Activated CD8-positive, alpha-beta memory T cell treated with anti-CD3 and anti-CD28 coated beads for 1 hour (primary cell): ENCODE results near the gene IFI6.

Source experiments
- DNase-seq, 2 donors: peaks; one replicate each; pipeline ENCODE4 v3.0.0-alpha.2; 2020; ENCODE audit warnings: low read depth in 1 of 2; ENCODE audit errors: extremely low read depth in 1 of 2

IFI6 gene

DNA sequence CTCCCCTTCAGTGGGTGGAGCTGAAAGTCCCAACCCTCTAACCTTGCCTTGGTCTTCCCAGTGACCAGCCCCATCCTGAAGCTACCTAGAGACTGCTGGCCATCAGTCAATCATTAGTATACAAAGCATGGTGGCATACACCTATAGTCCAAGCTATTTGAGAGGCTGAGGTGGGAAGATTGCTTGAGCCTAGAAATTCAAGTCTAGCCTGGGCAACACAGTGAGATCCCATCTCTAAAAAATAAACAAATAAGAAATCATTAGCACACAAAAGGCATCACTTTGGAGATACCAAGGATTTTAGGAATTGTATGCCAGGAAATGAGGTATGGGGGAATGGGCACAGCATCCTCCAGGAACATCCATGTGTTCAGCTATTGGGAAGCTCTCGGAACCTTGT is 4.4 kb upstream of the IFI6 start:
- DNase-seq: no peak

DNA sequence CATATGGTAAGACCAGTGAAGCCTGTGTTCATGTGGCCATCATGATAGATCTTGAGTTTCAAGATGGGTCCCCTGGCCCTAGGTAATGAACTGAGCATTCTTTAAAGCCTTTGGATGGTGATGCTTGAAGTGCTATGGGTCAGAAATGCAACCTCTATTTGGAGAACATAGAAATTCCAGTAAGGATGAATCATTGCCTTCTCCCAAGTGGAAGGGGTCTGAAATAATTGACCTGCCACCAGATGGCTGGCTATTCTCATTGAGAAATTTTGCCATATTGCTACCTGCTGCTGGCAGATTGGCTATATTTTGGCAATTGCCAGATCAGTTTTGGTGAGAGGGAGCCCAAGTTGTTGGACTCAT is 739 bp upstream of the IFI6 start:
- DNase-seq: no peak

DNA sequence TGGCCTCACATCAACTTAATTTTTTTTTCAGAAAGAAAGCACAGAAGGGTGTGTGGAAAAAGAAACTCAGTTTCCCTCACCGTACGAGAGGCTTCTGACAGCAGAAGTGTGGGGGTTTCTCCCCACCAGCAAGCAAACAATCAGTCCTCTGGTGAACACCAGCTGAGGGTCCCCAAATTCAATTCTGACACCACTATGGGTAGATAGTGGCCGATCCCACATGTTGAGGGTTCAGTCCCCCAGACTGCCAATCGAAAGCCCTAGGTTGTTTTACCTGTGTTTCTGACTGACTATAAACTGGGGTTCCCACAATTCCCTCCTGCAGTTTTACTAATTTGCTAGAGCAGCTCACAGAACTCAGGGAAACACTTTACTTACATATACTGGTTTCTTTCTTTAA is 2.1 kb downstream of the IFI6 start:
- DNase-seq: no peak

GRCh38 chr1:27668808-27669723 is 2.9 kb downstream of the IFI6 start:
- DNase-seq: peak; percentile 59 to 79

DNA sequence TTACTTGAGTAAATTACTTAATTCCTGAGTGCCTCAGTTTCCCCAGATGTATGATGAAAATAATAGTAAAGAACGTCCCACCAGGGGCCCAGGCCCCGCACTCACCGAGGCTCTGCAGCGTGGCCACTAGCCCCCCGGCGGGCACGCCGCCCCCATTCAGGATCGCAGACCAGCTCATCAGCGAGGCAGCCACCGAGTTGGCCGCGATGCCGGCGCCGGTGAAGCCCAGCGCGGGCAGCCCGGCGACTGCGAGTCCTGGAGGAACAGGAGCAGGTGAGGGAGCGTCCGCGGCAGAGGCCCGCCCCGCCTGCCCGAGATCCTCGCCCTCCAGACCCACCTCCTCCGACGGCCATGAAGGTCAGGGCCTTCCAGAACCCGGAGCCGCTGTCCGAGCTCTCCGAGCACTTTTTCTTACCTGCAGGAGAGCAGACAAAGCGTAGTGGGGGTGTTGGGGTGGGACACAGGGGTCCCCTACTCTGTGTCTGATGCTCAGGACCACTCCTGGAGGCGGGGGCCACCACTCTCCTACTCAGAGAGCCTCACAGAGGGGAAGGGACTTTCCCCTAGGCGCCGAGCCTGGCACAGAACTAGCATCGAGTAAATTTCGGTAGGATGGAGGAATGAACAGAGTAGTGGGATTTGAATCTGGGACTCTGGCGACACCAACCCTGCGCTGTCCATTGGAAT is 3.7 kb downstream of the IFI6 start:
- DNase-seq: no peak

- no peak for DNase-seq
Measured at GRCh38 chr1:27666791-27667254, 5.2 kb downstream of the IFI6 start.

DNA sequence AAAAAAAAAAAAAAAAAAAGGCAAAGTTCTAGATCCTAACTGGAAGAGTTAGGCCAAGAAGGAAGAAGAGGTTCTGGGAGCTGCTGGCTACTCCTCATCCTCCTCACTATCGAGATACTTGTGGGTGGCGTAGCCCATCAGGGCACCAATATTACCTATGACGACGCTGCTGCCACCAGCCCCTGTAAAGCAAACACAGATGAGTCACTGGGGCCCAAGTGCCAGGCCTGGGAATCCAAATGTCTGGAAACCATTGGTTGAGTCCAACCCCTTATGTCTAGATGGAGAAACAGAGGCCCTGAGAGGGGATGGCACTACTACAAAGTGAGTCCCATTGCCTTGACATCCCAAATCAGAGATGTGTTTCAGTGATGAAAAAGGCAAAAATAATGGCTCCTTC is 5.7 kb downstream of the IFI6 start:
- DNase-seq: no peak

DNA sequence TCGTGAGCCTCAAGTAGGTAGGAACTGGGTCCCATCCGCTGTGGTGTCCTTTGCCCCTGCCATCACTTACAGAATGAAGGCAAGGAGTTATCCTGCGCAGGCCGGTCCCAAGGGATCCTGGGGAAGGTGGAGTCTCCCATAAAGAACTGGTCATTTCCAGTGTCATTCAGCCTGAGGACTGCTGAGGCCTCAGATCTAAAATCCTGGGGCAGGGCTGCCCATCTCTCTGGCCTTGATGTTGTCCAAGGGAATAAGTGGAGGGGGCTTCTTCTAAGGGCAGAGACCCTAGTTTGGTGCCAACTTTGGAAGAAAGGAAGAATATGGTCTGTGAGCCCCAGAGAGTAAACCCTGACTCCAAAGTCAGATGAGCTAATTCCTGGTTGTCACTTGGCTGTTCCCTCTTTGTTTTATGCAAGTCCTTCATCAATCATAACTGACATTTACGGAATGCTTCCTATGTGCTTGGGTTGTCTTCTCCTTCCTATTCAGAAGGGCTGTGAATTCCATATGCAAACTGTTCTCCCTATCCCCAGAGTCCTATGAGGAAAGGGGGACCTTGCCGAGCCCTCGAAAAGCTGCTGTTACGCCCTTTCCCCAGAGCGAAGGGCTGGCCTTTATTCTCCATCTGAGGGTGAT is 6.9 kb downstream of the IFI6 start:
- DNase-seq: no peak

- no peak for DNase-seq
Measured at GRCh38 chr1:27664291-27664690, 7.7 kb downstream of the IFI6 start.

GRCh38 chr1:27662707-27663393 is 9.1 kb downstream of the IFI6 start:
- DNase-seq: peak; percentile 81 to 82

GRCh38 chr1:27662261-27662660 is 9.7 kb downstream of the IFI6 start:
- DNase-seq: no peak

DNA sequence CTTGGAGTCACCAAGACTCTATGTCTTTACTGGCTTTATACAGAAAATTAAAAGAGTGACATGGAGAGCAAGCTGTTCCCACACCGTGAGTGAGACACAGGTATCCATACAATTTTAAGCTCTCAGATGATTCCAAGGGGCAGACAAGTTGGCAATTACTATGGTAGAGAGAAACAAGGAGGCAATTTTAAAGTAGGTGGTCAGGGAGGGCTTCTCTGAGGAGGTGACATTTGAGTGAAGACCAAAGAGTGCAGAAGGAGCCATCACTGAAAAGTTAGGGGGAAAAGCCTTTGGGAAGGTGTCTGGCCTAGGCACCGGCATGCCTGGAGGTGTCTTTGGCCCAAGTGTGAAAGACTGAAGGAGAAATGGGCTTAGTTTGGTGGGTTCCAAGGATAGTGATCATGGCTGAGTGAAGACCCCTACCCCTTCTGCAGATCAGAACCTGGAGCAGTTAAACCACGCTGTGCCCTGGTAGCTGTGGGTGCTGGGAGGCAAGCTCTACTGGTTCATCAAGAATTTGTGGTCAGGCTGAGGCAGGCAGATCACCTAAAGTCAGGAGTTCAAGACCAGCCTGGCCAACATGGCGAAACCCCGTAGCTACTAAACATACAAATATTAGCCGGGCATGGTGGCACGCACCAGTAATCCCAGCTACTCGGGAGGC is 10.4 kb downstream of the IFI6 start:
- no peak for DNase-seq

GRCh38 chr1:27660300-27660835 is 11.6 kb downstream of the IFI6 start:
- no peak for DNase-seq

- peak; percentile 66 to 78 for DNase-seq
Measured at GRCh38 chr1:27659497-27660299, 12.3 kb downstream of the IFI6 start.

DNA sequence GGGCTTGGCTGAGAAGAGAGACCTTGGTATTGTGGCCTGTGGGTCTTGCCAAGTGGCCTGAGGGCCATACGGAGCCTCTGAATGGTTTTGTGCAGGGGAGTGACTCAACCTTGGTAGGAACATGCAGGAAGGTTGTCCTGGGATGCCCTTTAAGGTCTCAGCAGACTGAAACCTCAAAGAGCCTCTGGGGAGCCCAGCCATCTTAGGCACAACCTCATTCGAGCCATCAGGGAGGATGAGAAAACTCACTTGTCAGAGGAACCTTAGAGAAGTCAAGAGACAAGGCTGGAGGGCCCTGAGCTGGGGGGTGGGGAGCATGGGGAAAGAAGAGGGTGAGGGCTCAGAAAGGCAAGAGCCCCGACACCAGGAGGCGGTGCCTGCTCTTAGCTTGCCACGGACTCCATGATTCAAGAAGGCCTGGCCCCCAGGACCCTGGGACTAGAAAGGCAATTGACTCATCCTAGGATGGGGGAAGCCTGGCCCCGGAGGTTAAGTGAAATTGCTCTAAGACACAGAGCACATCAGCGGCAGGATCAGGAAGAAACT is 13.0 kb downstream of the IFI6 start:
- DNase-seq: no peak

GRCh38 chr1:27656157-27656893 is 15.7 kb downstream of the IFI6 start:
- DNase-seq: no peak

DNA sequence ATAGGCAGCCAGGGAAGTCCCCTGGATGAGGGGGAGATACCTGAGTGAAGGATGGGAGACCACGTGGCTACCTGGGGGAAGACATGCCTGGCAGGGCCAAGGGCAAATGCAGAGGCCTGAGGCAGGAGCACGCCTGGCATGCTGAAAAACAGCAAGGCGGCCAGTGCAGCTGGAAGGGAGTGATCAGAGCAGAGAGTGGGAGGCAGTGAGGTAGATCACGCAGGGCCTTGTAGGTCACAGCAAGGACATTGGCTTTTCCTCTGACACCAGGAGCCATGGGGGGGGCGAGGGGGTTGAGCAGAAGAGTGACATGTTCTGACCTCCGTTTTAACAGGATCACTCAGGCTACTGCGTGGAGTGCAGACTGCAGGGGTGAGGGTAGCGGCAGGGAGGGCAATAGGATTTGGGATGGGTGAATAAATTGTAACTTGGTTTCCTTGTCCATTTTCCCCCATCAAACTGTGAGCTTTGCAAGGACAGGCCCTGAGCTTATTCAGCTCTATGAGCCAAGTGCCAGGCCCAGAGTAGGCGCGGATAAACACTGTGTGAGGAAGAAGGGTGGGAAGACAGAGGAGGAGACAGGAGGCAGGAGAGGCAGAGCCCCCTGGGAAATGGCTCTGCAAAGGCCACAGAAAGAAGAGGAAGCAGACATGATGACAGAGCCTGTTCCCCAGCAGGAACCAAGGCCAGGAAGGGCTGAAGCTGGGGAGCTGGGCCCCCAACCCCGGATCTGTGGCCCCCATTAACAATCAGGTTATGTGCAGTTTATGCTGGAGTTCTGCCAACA is 16.6 kb downstream of the IFI6 start:
- no peak for DNase-seq
